Dermis blood vessel endothelial cell (primary cell): ENCODE measurements around the gene DTNB. TPM values are rescaled to one million over a fixed set of nuclear protein-coding genes. Genes with fewer than 3 reads are reported as not detected.

Experiments used
- DNase-seq: peaks from one replicate; pipeline ENCODE4 v3.0.0; 2010
- total RNA-seq: library from RNA; depleted of rRNA; stranded (reverse); fragments of >200 nt; gene quantifications from 2 replicates; pipeline ENCODE4 v1.2.3, GENCODE V29; 2014

Gene DTNB
- total RNA-seq, 1 donor from 2014 or later = 7.7 TPM

GRCh38 chr2:25337276-25337675 is 336.1 kb downstream of the DTNB start:
- DNase-seq = no peak

- no peak for DNase-seq
These were observed 337.0 kb downstream of the DTNB start for GRCh38 chr2:25336383-25336841.

- DNase-seq = no peak
These were observed 337.4 kb downstream of the DTNB start for GRCh38 chr2:25335971-25336370.

- no peak for DNase-seq
These were observed 338.2 kb downstream of the DTNB start for GRCh38 chr2:25335204-25335603.

GRCh38 chr2:25334482-25334881 is 338.9 kb downstream of the DTNB start:
- DNase-seq = no peak

- no peak for DNase-seq
These were observed 339.4 kb downstream of the DTNB start for GRCh38 chr2:25333981-25334380.

- no peak for DNase-seq
These were observed 340.8 kb downstream of the DTNB start for GRCh38 chr2:25332571-25332970.

- no peak for DNase-seq
These were observed 341.6 kb downstream of the DTNB start for GRCh38 chr2:25331686-25332365.

GRCh38 chr2:25330937-25331336 is 342.4 kb downstream of the DTNB start:
- no peak for DNase-seq

- no peak for DNase-seq
These were observed 343.1 kb downstream of the DTNB start for GRCh38 chr2:25330273-25330672.

GRCh38 chr2:25328152-25329085 is 345.0 kb downstream of the DTNB start:
- no peak for DNase-seq

Other genes with a start within 250 kb of the DTNB start
- gene ASXL2, start 204.9 kb upstream of the DTNB start, total RNA-seq = 7.3 and 11.7 TPM in 2 replicates